ENCODE measurements around the gene RPL37.

- TF ChIP-seq CTCF (IDR thresholded peaks at IDR 0.05) (no peak), REST (IDR thresholded peaks at IDR 0.05; ENCODE audit: insufficient read depth in 1 of 2, low read depth in 2 of 2, low read length in 1 of 2) (no peak), SIN3A (IDR thresholded peaks at IDR 0.05; ENCODE audit: borderline replicate concordance, insufficient read depth, low read depth, low read length) (no peak)
Measured at GRCh38 chr5:40860711-40861110, 25.7 kb upstream of the RPL37 start.
